ENCODE measurements around the gene IRF7. TPM values are rescaled to one million over a fixed set of nuclear protein-coding genes. Genes with fewer than 3 reads are reported as not detected.

IRF7 gene
- 12.3 and 14.7 TPM in 2 replicates for total RNA-seq
- 12.6 and 23.3 TPM in 2 replicates for polyA plus RNA-seq
- 4.6 and 8.7 TPM in 2 replicates for polyA plus RNA-seq (2011; cell fraction: cytosol; rRNA removed)
- polyA plus RNA-seq (2011; cell fraction: nucleus; rRNA removed), result 26.7 and 26.8 TPM in 2 replicates
- polyA plus RNA-seq (2012), result 8.6 and 15.0 TPM in 2 replicates
- 6.3 TPM in 2 replicates for polyA minus RNA-seq
- 4.2 TPM for polyA minus RNA-seq (2011; cell fraction: cytosol; rRNA and poly(A)+ RNA removed)
- polyA minus RNA-seq (2011; cell fraction: nucleus; rRNA and poly(A)+ RNA removed), result 10.1 and 15.2 TPM in 2 replicates
- Bru-seq, nascent RNA, result percentile 42 among the genes with signal in this experiment
- BruChase-seq, experiment 1, labeled RNA remaining after a 6-hour chase, result percentile 49 among the genes with signal in this experiment
- percentile 41 among the genes with signal in this experiment for BruChase-seq, experiment 2, labeled RNA remaining after a 2-hour chase
- long read RNA-seq, transcript IRF7-205 (11 exons, 1,974 nt), result major isoform, 15 of 48 reads
- long read RNA-seq, partial matches to known transcripts, result 10 of 48 reads
- long read RNA-seq, other reads (novel, unspliced or antisense), result 19 of 48 reads

- Histone ChIP-seq H3K27ac (ENCODE audit: insufficient read depth, low read depth, low read length) (peak within 1 kb of the TSS; percentile 74), H3K79me2 (ENCODE audit: control insufficient read depth, insufficient read depth, low read length) (no peaks in the 10 kb centered on the region), H4K20me1 (replicated peaks; ENCODE audit: control insufficient read depth, extremely low read depth, insufficient read depth, low read length) (no peaks in the 10 kb centered on the region), H3K9ac (replicated peaks; ENCODE audit: extremely low read depth, insufficient read depth, low read length) (peak within 1 kb of the TSS; percentile 76), H3K4me3 (replicated peaks in 1 of 3; ENCODE audit: insufficient read depth in 1 of 3, low read depth in 1 of 3, low read length in 3 of 3) (peak within 1 kb of the TSS; percentile 41 to 77 (median 47)), H3K36me3 (ENCODE audit: control insufficient read depth in 2 of 2, extremely low read depth in 1 of 2, insufficient read depth in 2 of 2, low read length in 2 of 2) (peaks cover 3 to 24% of the 10 kb centered on the region in 2 experiments), H2AFZ (ENCODE audit: low read depth, low read length) (peak within 1 kb of the TSS; percentile 49), H3K9me3 (replicated peaks; ENCODE audit: control insufficient read depth, insufficient read depth, low read length) (no peaks in the 10 kb centered on the region), H3K4me1 (ENCODE audit: control insufficient read depth, extremely low read depth, insufficient read depth, low read length) (peaks cover 6% of the 10 kb centered on the region), H3K9me1 (replicated peaks; ENCODE audit: control insufficient read depth, extremely low read depth, insufficient read depth, low read length) (no peaks in the 10 kb centered on the region), H3K4me2 (ENCODE audit: insufficient read depth, low read length) (peak within 1 kb of the TSS; percentile 51), H3K27me3 (ENCODE audit: control insufficient read depth in 2 of 2, insufficient read depth in 2 of 2, low read length in 2 of 2) (no peaks in the 10 kb centered on the region)
- peak; percentile 92 for FAIRE-seq
- dilution Hi-C loops (cut with MboI; ENCODE audit: extremely low pct_ligation_motif_present, low sequenced_read_pairs), result no loop called here
- intact Hi-C loops (cut with micrococcal nuclease), result no loop called here
- CTCF ChIA-PET, result no interaction called here
- POLR2A ChIA-PET, result interaction anchor here (0.6 kb wide), 1 partner anchor 48 kb away, joined by 3 read pairs; no protein-coding TSS in a partner anchor
- DNase-seq (ENCODE audit: low read depth, low spot score), result peak; percentile 90
- BruUV-seq (replicated peaks), result no TSS peak
- TF ChIP-seq POLR2A (IDR thresholded peaks at IDR 0.05; ENCODE audit: low read depth, low read length) (peak; percentile 98), JUN (IDR thresholded peaks at IDR 0.05; ENCODE audit: borderline replicate concordance, insufficient read depth, insufficient read length, low read depth) (no peak), EZH2 (IDR thresholded peaks at IDR 0.05; ENCODE audit: borderline replicate concordance, low read depth, low read length, severe bottlenecking) (no peak), POLR2AphosphoS5 (IDR thresholded peaks at IDR 0.05; ENCODE audit: insufficient read depth, low read depth, low read length) (peak; percentile 96)
Measured at GRCh38 chr11:615504-616319, at the start of gene IRF7. TSS of gene IRF7 (minus strand) at chr11:615950. CDS start at chr11:615364, 586 bp downstream.
